SK-N-SH (cell line): ENCODE measurements around the gene IFNLR1. TPM values are rescaled to one million over a fixed set of nuclear protein-coding genes. Genes with fewer than 3 reads are reported as not detected.

Source experiments
- CTCF ChIA-PET: fragments of 300-600, 350-600 bp; formaldehyde crosslinking; extraction: SDS; loops from one replicate; lab custom pipeline; 2021; lab: Yijun Ruan, JAX
- POLR2A ChIA-PET: fragments of 350-600 bp; sonication (Branson Sonifier 250); formaldehyde crosslinking; extraction: SDS; loops from one replicate; lab custom pipeline; 2020; ENCODE audit warnings: antibody characterized with exemption, inconsistent platforms; lab: Yijun Ruan, JAX
- DNase-seq: peaks from one replicate; pipeline ENCODE4 v3.0.0; 2012
- H2AFZ ChIP-seq: fragments of 200-600 bp; sonication (generic); 2 replicates; pipeline ENCODE4 v1.8.1; 2016; ENCODE audit warnings: antibody characterized with exemption, mild to moderate bottlenecking, low read depth
- H3F3A ChIP-seq: fragments of 200-600 bp; sonication (generic); replicated peaks from 2 replicates; pipeline ENCODE3; 2016; ENCODE audit warnings: antibody characterized with exemption, mild to moderate bottlenecking; ENCODE audit not compliant: insufficient read depth
- H3K27ac ChIP-seq, 2 experiments: fragments of 200-500 bp in 1 of 2; fragments of 200-600 bp in 1 of 2; sonication (Bioruptor generic) in 1 of 2; sonication (generic), shearing (Covaris generic) in 1 of 2; 2 replicates each; pipeline versions ENCODE4 v1.5.1 to v1.6.1; 2014 to 2016; ENCODE audit warnings: low read depth in 2 of 2, inconsistent platforms in 1 of 2, low read length in 1 of 2, mild to moderate bottlenecking in 1 of 2, mixed read lengths in 1 of 2
- H3K27me3 ChIP-seq: fragments of 200-600 bp; sonication (generic), shearing (Covaris generic); 2 replicates; pipeline ENCODE4 v1.6.1; 2016; ENCODE audit warnings: mixed run types; ENCODE audit not compliant: insufficient read depth
- H3K36me3 ChIP-seq, 2 experiments: fragments of 200-500 bp in 1 of 2; fragments of 200-600 bp in 1 of 2; sonication (Bioruptor generic) in 1 of 2; sonication (generic) in 1 of 2; replicated peaks in 1 of 2; 2 replicates each; pipeline versions ENCODE3 to v1.5.1; 2014 to 2016; ENCODE audit warnings: low read length in 1 of 2, mild to moderate bottlenecking in 1 of 2; ENCODE audit not compliant: insufficient read depth in 2 of 2, control insufficient read depth in 1 of 2
- H3K4me1 ChIP-seq, 2 experiments: fragments of 200-500 bp in 1 of 2; fragments of 200-600 bp in 1 of 2; sonication (Bioruptor generic) in 1 of 2; sonication (generic), shearing (Covaris generic) in 1 of 2; 2 replicates each; pipeline versions ENCODE4 v1.5.1 to v1.6.1; 2014 to 2016; ENCODE audit warnings: low read depth in 1 of 2, low read length in 1 of 2, mixed run types in 1 of 2; ENCODE audit not compliant: insufficient read depth in 2 of 2, control insufficient read depth in 1 of 2
- H3K4me2 ChIP-seq: fragments of 200-600 bp; sonication (generic), shearing (Covaris generic); 2 replicates; pipeline ENCODE4 v1.6.1; 2017; ENCODE audit warnings: mixed run types
- H3K4me3 ChIP-seq, 2 experiments: fragments of 200-500 bp in 1 of 2; fragments of 200-600 bp in 1 of 2; sonication (Bioruptor generic) in 1 of 2; sonication (generic), shearing (Covaris generic) in 1 of 2; 2 replicates each; pipeline versions ENCODE4 v1.5.1 to v1.8.1; 2014 to 2016; ENCODE audit warnings: low read depth in 2 of 2, inconsistent platforms in 1 of 2, low read length in 1 of 2, mild to moderate bottlenecking in 1 of 2, mixed read lengths in 1 of 2, moderate library complexity in 1 of 2
- H3K79me2 ChIP-seq: fragments of 200-600 bp; sonication (generic); 2 replicates; pipeline ENCODE4 v1.8.1; 2017; ENCODE audit warnings: mild to moderate bottlenecking; ENCODE audit not compliant: insufficient read depth
- H3K9ac ChIP-seq: fragments of 200-600 bp; sonication (generic); 2 replicates; pipeline ENCODE4 v1.6.1; 2017; ENCODE audit warnings: mixed run types
- H3K9me2 ChIP-seq: fragments of 200-600 bp; sonication (generic); 2 replicates; pipeline ENCODE4 v1.6.1; 2017; ENCODE audit warnings: mixed run types
- H3K9me3 ChIP-seq: fragments of 200-600 bp; sonication (generic); 2 replicates; pipeline ENCODE4 v1.6.1; 2017; ENCODE audit warnings: mixed run types, mild to moderate bottlenecking, moderate library complexity
- H4K20me1 ChIP-seq: fragments of 200-600 bp; sonication (generic); 2 replicates; pipeline ENCODE4 v1.6.1; 2017; ENCODE audit warnings: mild to moderate bottlenecking, mixed run types; ENCODE audit not compliant: insufficient read depth
- CTCF ChIP-seq: fragments of 200-600 bp; sonication (generic); IDR thresholded peaks from 2 replicates; pipeline ENCODE4 v1.6.1; 2017; ENCODE audit warnings: antibody characterized with exemption, mild to moderate bottlenecking, moderate library complexity
- EZH2phosphoT487 ChIP-seq: fragments of 200-600 bp; sonication (generic); IDR thresholded peaks from 2 replicates; pipeline ENCODE4 v1.6.1; 2017; ENCODE audit warnings: low read depth, mixed run types, mild to moderate bottlenecking, antibody characterized with exemption, moderate library complexity, borderline replicate concordance
- FOSL2 ChIP-seq: IDR thresholded peaks from 2 replicates; pipeline ENCODE4 v1.4.0; 2012; ENCODE audit warnings: low read depth, mild to moderate bottlenecking, moderate library complexity, borderline replicate concordance
- FOXJ3 ChIP-seq: sonication (generic); formaldehyde crosslinking; IDR thresholded peaks from 2 replicates; pipeline ENCODE4 v1.5.1; 2020; ENCODE audit warnings: mild to moderate bottlenecking, missing genetic modification reagents
- GATA2 ChIP-seq: sonication (generic); formaldehyde crosslinking; IDR thresholded peaks from 2 replicates; pipeline ENCODE4 v1.5.0; 2020; ENCODE audit warnings: mild to moderate bottlenecking, missing genetic modification reagents
- MXI1 ChIP-seq: IDR thresholded peaks from 2 replicates; pipeline ENCODE4 v1.6.1; 2012; ENCODE audit warnings: mild to moderate bottlenecking, low read depth, low read length, improper control_type of control experiment
- NRF1 ChIP-seq: IDR thresholded peaks from 2 replicates; pipeline ENCODE4 v1.6.1; 2012; ENCODE audit warnings: low read depth, mild to moderate bottlenecking, low read length
- POLR2AphosphoS5 ChIP-seq: IDR thresholded peaks from 2 replicates; pipeline ENCODE4 v1.6.1; 2012; ENCODE audit warnings: low read depth, low read length
- REST ChIP-seq: IDR thresholded peaks from 2 replicates; pipeline ENCODE4 v1.6.1; 2012; ENCODE audit warnings: mild to moderate bottlenecking, low read depth, low read length, moderate library complexity
- RXRA ChIP-seq: IDR thresholded peaks from 2 replicates; pipeline ENCODE4 v1.4.0; 2012; ENCODE audit warnings: low read depth, mild to moderate bottlenecking, borderline replicate concordance
- SIN3A ChIP-seq: IDR thresholded peaks from 2 replicates; pipeline ENCODE4 v1.6.1; 2012; ENCODE audit warnings: low read depth, mild to moderate bottlenecking, low read length, moderate library complexity, borderline replicate concordance
- SMC3 ChIP-seq: IDR thresholded peaks from 2 replicates; pipeline ENCODE4 v1.6.1; 2012; ENCODE audit warnings: low read depth, low read length, improper control_type of control experiment
- WGBS: methylation state at CpG from one replicate; pipeline ENCODE4 v1.1.6; 2017; ENCODE audit warnings: low lambda C conversion rate; 5-methylcytosine and 5-hydroxymethylcytosine counted together
- polyA plus RNA-seq, 3 experiments: library from polyadenylated mRNA; depleted of rRNA; stranded (reverse); fragments of >200 nt; gene quantifications; 2 replicates each; pipeline ENCODE4 v1.2.3, GENCODE V29; 2012

The IFNLR1 gene
- polyA plus RNA-seq, 1 of the 3 experiments (the other 2 are of a cell fraction), result 0.30 TPM

DNA sequence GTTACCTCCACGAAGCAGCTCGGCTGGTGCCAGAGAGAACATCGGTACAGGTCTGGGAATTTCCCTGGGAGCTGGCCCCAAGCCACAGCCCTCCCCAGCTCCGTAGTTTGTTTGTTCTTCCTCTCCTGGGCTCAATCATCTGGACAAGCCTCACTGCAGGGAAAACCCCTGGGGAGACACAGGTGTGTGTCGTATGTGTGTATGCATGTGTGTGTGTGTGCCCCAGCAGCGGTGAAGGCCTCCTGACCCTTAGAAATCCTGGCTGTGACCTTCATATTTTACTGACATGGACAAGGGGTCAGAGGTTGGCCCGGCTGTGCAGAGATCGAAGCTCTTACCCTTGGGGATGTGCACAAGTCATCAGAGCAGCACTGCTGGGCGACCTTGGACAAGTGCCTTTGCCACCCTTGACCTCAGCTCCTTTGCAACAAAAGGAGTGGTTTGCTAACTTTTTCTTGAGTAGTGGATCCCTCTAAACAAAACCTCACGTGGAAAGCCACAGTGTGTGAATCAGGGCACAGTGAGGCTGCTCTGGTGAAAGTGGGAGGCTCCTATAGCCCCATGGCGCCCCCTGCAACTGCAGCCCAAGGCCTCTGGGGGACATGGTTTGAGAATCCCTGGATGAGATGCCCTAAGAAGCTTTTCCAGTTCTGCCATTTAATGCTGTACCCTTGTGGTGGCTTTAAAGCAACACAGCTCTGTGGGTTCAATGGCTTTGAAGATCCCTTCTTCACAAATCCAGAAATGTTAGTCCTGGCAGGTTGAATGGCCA is 31.9 kb downstream of the IFNLR1 start:
- H3K27me3 ChIP-seq, result peaks cover 18% of the 10 kb centered on the region; the same call in 1 of the 2 replicates
- H2AFZ ChIP-seq, result no peak overlapping the region
- no peak overlapping the region for H3K4me3 ChIP-seq
- ChIA-PET POLR2A (no interaction called here), CTCF (interaction anchor here (0.7 to 9.5 kb wide), 10 partner anchors 10 to 259 kb away, joined by 3 to 72 read pairs (median 3); no protein-coding TSS in a partner anchor)
- H3K9me3 ChIP-seq, result no peaks in the 10 kb centered on the region
- H3F3A ChIP-seq, result no peaks in the 10 kb centered on the region
- no peak overlapping the region for H3K9ac ChIP-seq
- no peaks in the 10 kb centered on the region for H4K20me1 ChIP-seq
- TF ChIP-seq EZH2phosphoT487 (no peak), CTCF (peak; percentile 42; the same call in 1 of the 2 replicates)
- DNase-seq, result peak; percentile 43
- H3K79me2 ChIP-seq, result no peaks in the 10 kb centered on the region
- H3K9me2 ChIP-seq, result no peaks in the 10 kb centered on the region
- H3K27ac ChIP-seq, result no peak overlapping the region
- no peak overlapping the region for H3K4me2 ChIP-seq
- H3K4me1 ChIP-seq, result peaks cover 0 to 1% of the 10 kb centered on the region in 2 experiments; a peak in 1 of 4 replicates
- no peaks in the 10 kb centered on the region for H3K36me3 ChIP-seq
- 63% methylated on average over 8 of the region's 11 CpGs for WGBS

DNA sequence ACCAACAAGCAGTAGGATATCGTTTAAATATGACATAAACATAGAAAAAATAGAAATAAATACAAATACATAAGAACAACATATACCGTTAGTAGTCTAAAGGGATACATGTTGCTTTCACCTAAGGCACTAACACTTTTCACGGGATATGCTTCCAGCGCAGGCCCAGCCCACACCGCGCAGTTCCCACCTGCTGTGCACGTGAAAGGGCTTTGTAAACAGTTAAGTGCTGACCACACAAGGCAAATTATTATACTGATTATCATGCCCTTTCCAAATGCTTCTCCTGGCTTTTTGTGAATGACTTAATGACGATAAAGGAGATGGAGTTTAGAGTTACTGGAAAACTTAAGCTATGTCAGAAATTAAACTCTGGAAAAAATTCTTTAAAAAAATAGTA is 32.9 kb downstream of the IFNLR1 start:
- no peak overlapping the region for H2AFZ ChIP-seq
- H3K4me3 ChIP-seq, result no peak overlapping the region
- no peak overlapping the region for H3K4me2 ChIP-seq
- no peak for DNase-seq
- no peaks in the 10 kb centered on the region for H3K79me2 ChIP-seq
- H3K4me1 ChIP-seq, result peaks cover 0 to 4% of the 10 kb centered on the region in 2 experiments; a peak in 1 of 4 replicates
- no peaks in the 10 kb centered on the region for H4K20me1 ChIP-seq
- H3K27me3 ChIP-seq, result peaks cover 16% of the 10 kb centered on the region; the same call in 1 of the 2 replicates
- ChIA-PET CTCF (interaction anchor here (1.0 to 9.5 kb wide), 4 partner anchors 18 to 237 kb away, joined by 3 to 72 read pairs (median 8); no protein-coding TSS in a partner anchor), POLR2A (no interaction called here)
- TF ChIP-seq FOXJ3 (CRISPR knock-in tag) (no peak), SMC3 (no peak), NRF1 (no peak), SIN3A (no peak), REST (no peak), FOSL2 (no peak), GATA2 (CRISPR knock-in tag) (no peak), RXRA (no peak), POLR2AphosphoS5 (no peak), MXI1 (no peak)
- H3K27ac ChIP-seq, result no peak overlapping the region
- H3K9me2 ChIP-seq, result no peaks in the 10 kb centered on the region
- 66% methylated on average over 8 of the region's 8 CpGs for WGBS
- H3F3A ChIP-seq, result no peaks in the 10 kb centered on the region
- H3K36me3 ChIP-seq, result no peaks in the 10 kb centered on the region
- no peak overlapping the region for H3K9ac ChIP-seq
- H3K9me3 ChIP-seq, result no peaks in the 10 kb centered on the region
